H7 (cell line): Measurements from ENCODE around the gene CDK5R1. TPM values are rescaled to one million over a fixed set of nuclear protein-coding genes. Genes with fewer than 3 reads are reported as not detected.
"Not testable (repeated sequence)": the region's sequence is repeated elsewhere in the genome, so short reads cannot be mapped to it uniquely, and the experiment has no call there.

Source experiments
- DNase-seq: peaks from one replicate; pipeline ENCODE4 v3.0.0; 2012
- H3K27me3 ChIP-seq: 2 replicates; pipeline ENCODE4 v1.6.0; 2011; ENCODE audit warnings: mild to moderate bottlenecking, low read length; ENCODE audit not compliant: control insufficient read depth, insufficient read depth
- H3K36me3 ChIP-seq: replicated peaks from 2 replicates; pipeline ENCODE4 v1.5.1; 2011; ENCODE audit warnings: low read length; ENCODE audit not compliant: control insufficient read depth, insufficient read depth
- H3K4me3 ChIP-seq: 2 replicates; pipeline ENCODE4 v1.5.1; 2011; ENCODE audit warnings: low read depth, mild to moderate bottlenecking, control low read depth, low read length, moderate library complexity; ENCODE audit not compliant: insufficient read depth
- total RNA-seq: library from RNA; depleted of rRNA; stranded (reverse); fragments of >200 nt; shearing (Covaris generic); gene quantifications from 2 replicates; pipeline ENCODE4 v1.2.3, GENCODE V29; 2014; rRNA removed

Gene CDK5R1
- 9.9 and 10.5 TPM in 2 replicates for total RNA-seq

DNA sequence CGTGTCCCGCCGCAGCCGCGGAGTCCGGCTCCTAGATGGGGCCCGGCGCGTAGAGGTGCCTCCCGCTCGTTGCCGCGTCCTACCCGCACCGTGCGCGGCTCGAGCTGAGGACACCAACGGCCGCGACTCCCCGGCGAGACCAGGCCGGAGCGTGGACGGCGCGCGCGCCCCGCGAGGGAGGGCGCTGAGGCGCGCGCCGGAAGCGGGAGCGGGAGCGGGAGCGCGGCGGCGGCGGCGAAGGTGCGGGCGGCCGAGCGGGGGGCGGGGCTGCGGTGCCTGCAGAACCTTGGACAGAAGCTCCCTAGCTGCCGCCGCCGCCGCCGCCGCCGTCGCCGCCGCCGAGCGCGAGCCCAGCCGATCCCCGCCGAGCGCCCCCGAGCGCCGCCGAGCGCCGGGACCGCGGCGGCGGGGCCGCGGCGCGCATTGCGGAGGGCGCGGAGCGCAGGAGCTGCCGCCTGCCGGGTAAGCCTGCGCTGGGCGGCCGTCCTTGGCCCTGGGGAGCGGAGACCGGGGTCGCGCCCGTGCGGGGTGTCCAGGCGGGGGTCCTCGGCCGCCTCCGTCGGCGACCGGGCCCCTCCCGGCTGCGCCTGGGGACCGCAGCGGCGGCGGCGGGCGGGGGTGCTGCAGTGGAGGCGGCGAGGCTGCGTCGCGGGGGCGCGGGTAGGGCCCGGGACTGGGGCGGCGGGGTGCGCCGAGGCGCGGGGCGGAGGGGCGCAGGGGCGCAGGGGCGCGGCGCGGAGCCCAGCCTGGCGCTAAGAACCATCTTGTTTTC, at the start of gene CDK5R1:
TSS of gene CDK5R1 (plus strand) at position 293 of the 772 bp plus-strand sequence. CDS start 628 bp downstream, outside the sequence.
- no peaks in the 10 kb centered on the region for H3K27me3 ChIP-seq

DNA sequence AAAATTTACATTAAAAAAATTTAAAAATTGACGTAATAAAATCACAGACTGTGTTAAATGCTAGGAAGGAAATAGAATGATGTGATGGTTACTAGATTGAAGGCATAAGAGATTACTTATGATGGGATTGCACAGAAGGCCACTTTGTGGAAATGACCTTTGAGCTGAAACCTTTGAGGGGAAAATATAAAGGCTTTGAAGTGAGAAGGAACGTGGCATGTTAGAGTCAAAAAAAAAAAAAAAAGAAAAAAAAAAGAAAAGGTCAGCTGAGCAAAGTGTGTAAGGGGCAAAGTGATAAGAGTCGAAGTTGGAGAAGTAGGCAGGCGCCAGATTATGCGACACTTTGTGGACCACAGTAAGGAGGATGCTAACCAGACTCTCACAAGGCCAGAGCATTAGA, 46.1 kb upstream of the CDK5R1 start:
- H3K36me3 ChIP-seq, result no peaks in the 10 kb centered on the region
- no peak overlapping the region for H3K4me3 ChIP-seq
- peaks cover 9% of the 10 kb centered on the region for H3K27me3 ChIP-seq
- DNase-seq, result no peak

More for the DNA sequence above, at the start of gene CDK5R1:
- peaks cover 13% of the 10 kb centered on the region for H3K36me3 ChIP-seq
- peak; percentile 95 for DNase-seq
- H3K4me3 ChIP-seq, result peak within 1 kb of the TSS; percentile 72

DNA sequence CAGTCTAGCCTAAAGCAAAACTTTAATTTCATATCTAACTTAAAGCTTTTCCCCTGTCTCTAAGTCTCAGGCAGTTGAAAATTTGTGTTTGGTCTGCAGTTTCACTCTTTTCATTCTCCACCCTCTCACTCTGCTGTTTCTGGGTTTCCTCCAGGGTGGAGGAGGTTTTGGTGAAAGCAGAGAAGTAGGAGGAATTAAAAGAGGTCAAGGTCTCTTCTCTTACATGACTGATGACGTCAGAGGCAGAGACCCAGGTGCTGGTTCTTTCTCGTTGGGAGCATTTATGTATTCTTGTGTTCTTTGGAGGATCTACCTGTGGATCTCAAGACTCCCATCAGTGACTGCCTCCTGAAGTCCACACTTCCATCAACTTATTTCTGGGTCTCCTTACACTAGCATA, 44.9 kb upstream of the CDK5R1 start:
- no peak for DNase-seq
- no peak overlapping the region for H3K4me3 ChIP-seq
- peaks cover 2% of the 10 kb centered on the region for H3K36me3 ChIP-seq
- peaks cover 9% of the 10 kb centered on the region for H3K27me3 ChIP-seq

DNA sequence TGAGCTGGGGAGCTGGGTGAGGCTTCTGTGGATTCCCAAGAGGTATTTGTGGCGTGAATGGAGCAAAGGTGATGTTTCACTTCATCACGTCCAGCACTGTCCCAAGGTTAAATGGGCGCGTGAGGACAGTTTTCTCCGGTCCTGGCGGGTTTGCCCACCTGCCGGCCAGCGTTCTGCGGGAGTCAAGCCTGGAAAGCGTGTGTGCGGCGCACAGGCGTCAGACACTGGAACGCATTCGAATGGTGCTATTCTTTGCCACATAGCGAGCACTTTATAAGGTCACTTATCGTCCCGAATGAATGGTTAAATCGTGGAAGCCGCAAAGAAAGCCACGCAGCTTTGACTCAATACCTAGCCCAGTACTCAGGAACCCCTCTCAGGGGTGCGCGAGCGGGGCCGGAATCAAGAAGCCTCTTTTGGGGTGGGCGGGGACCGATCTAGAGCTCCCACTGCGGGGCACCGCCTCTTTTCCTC, 42.9 kb upstream of the CDK5R1 start:
- no peak for DNase-seq
- Histone ChIP-seq H3K36me3 (peaks cover 7% of the 10 kb centered on the region), H3K27me3 (peaks cover 9% of the 10 kb centered on the region), H3K4me3 (peak overlapping the region; percentile 61)

DNA sequence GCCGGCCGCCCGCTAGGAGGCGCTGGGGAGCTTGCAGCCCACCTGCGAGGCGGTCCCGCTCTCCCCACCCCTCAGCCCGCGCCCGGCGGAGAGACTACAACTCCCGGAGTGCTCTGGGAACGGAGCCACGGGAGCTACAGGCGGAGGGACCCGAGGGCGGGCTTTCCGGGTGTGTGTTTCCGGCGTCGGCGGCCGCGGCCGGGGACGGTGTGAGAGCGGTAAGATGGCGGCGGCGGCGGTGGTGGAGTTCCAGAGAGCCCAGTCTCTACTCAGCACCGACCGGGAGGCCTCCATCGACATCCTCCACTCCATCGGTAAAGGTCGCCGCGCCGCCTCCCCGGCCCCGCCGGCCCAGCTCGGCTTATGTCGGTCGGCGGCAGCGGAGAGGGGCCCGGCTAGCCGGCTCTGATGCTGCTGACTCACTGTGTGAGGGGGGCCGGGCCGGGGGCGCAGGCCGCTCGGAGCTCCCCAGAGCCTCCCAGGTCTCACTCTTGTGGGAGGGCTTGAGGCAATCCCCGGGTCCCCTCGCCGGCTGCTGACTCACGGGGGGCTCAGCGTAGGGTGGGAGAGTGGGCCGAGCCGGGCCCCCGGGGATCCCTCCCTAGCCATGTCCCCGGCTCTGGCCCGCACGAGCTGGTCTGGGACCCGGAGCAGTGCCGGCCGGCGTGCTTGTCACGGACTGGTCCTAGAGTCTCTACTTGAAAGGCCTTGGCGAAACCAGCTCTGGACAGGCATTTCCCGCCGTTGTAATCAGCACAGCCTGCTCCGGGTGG, 42.3 kb upstream of the CDK5R1 start, which contains the start of gene PSMD11:
TSS of gene PSMD11 (plus strand) at position 210 of the 773 bp plus-strand sequence. CDS start at position 224, 14 bp downstream.
- peaks cover 9% of the 10 kb centered on the region for H3K27me3 ChIP-seq

DNA sequence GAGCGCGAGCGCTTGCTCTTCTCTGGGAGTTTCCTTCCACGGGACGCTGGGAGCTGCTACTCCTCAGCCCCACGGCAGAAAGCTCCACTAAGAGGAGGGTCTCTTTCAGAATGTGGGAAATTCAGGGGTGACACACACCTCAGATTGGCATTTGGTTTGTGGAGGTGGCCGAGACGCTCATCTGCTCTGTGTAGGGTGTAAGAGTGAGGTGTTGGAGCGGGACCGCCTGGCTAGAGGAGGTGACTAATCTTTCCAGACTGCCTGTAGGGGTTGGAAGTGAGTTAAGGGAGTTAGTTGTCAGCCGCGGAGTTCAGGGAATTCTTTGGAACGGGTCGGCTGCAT, 41.7 kb upstream of the CDK5R1 start:
- peaks cover 9% of the 10 kb centered on the region for H3K27me3 ChIP-seq
- peak; percentile 51 for DNase-seq
- H3K4me3 ChIP-seq, result peak overlapping the region; percentile 90
- H3K36me3 ChIP-seq, result peaks cover 9% of the 10 kb centered on the region

More for the DNA sequence above, 42.3 kb upstream of the CDK5R1 start, which contains the start of gene PSMD11:
- DNase-seq, result peak; percentile 99
- Histone ChIP-seq H3K36me3 (peaks cover 9% of the 10 kb centered on the region), H3K4me3 (peak within 1 kb of the TSS; percentile 90)

DNA sequence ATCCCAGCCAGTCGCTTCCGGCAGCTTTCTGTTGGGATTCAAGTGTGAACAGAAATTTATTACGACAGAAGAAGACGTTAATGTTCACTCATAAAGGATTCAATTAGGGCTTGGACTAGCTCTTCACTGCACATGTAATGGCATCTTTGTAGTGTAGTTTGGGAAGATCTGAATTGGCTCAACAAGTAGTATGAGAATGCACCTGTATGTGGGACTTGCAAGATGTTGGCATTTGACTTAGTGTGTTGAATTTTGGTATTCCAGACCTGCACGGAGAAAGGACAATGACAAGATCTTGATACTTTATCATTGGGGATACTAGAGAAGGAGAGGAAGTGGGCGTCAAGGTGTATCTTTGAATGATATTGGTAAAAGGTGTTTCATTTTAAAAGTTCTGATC, 41.3 kb upstream of the CDK5R1 start:
- Histone ChIP-seq H3K4me3 (peak overlapping the region; percentile 90), H3K36me3 (peaks cover 9% of the 10 kb centered on the region), H3K27me3 (peaks cover 9% of the 10 kb centered on the region)
- DNase-seq, result no peak

DNA sequence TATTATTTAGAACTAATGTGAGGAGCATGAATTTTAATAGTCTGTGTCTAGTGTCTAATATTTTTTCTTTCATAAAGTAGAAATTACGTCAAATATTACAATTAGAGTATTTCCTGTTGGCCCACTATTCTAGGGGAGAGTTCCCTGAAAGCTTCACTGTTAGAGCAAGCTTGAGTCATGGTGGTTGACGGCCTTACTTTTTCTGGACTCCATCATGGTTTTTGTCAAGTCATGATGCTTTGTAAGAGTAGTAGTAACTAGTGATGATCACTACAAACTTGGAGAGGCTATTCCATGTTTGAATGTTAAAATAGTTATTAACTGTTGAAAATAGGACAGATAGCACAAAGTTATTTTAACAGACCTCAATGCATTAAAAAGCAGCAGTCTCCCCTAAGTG, 40.8 kb upstream of the CDK5R1 start:
- H3K36me3 ChIP-seq, result peaks cover 9% of the 10 kb centered on the region
- H3K27me3 ChIP-seq, result peaks cover 9% of the 10 kb centered on the region
- no peak for DNase-seq
- no peak overlapping the region for H3K4me3 ChIP-seq

DNA sequence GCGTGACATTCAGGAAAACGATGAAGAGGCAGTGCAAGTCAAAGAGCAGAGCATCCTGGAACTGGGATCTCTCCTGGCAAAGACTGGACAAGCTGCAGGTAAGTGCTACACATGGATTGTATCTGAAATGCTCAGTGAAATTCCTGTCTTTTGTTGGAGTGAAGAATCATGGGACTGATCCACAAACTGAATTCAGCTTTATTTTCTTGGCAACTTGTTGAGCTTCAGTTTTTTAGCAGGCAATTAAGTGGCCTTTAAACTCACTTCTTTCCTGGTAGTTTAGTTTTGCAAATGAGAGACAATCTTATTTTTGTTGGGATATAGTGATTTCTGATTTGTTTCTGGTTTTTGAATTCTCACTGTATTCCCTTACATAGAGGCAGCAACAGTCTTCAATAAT, 39.8 kb upstream of the CDK5R1 start:
- peaks cover 9% of the 10 kb centered on the region for H3K27me3 ChIP-seq
- H3K36me3 ChIP-seq, result peaks cover 13% of the 10 kb centered on the region
- H3K4me3 ChIP-seq, result no peak overlapping the region
- no peak for DNase-seq

DNA sequence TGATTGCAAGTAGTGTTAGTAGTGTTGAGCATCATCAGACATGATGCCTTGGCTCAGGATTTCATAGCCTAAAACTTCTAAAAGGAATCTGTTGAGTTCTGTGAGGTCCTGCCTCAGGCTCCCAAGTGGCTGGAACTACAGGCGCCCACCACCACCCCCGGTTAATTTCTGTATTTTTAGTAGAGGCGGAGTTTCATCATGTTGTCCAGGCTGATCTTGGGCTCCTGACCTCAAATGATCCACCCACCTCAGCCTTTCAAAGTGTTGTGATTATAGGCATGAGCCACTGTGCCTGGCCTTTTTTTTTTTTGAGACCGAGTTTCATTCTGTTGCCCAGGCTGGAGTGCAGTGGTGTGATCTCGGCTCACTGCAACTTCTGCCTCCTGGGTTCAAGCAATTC, 36.8 kb upstream of the CDK5R1 start:
- H3K4me3 ChIP-seq, result no peak overlapping the region
- DNase-seq, result no peak
- H3K36me3 ChIP-seq, result peaks cover 28% of the 10 kb centered on the region
- H3K27me3 ChIP-seq, result no peaks in the 10 kb centered on the region

DNA sequence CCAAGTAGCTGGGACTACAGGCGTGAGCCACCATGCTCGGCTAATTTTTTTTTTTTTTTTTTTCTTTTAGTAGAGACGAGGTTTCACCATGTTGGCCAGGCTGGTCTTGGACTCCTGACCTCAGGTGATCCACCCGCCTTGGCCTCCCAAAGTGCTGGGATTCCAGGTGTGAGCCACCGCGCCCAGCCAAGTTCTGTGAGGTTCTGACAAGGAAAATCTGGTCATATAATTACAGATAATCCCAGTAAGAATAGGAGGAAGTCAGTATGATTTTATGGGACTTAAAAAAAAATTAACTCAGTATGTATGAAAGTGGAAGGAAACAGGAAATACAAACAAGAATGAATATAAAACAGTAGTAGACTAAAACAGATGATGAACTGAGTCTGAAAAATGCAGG, 36.4 kb upstream of the CDK5R1 start:
- H3K27me3 ChIP-seq, result not testable (repeated sequence)
- H3K36me3 ChIP-seq, result peaks cover 29% of the 10 kb centered on the region

DNA sequence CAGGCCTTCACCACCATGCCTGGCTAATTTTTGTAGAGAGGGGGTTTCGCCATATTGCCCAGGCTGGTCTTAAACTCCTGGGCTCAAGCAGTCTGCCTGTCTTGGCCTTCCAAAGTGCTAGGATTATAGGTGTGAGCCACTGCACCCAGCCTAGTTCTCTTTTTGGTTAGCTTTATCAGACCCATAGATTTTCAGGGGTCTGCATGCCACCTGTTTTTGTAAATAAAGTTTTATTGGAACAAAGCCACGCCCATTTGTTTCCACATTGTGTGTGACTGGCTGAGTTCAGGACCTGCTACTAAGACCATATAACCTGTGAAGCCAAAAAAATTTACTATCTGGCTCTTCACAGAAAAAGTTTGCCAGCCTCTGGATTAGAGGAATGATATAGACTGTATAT, 34.9 kb upstream of the CDK5R1 start:
- Histone ChIP-seq H3K4me3 (no peak overlapping the region), H3K27me3 (no peaks in the 10 kb centered on the region), H3K36me3 (peaks cover 27% of the 10 kb centered on the region)
- no peak for DNase-seq

More for the DNA sequence above, 36.4 kb upstream of the CDK5R1 start:
- DNase-seq, H3K4me3 ChIP-seq: not testable (repeated sequence)

DNA sequence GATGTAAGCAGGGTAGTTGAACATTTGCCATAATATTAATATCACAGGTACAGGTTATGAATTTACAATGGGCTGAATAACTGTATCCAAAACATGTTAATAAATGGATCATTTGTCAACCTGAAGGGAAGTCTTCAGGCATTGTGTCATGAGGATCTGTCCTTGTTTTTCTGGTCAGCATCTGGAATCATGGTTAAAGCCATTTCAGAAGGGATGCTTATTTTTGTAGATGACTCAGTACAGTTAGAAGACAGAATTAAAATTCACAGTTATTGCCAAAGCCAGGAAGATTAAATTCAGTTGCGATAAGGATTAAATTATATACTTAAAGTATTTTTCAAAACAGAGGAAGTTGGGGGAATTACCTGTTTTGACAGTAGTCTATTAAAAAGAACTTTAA, 34.5 kb upstream of the CDK5R1 start:
- no peak for DNase-seq
- H3K4me3 ChIP-seq, result no peak overlapping the region
- H3K36me3 ChIP-seq, result peaks cover 26% of the 10 kb centered on the region
- no peaks in the 10 kb centered on the region for H3K27me3 ChIP-seq

DNA sequence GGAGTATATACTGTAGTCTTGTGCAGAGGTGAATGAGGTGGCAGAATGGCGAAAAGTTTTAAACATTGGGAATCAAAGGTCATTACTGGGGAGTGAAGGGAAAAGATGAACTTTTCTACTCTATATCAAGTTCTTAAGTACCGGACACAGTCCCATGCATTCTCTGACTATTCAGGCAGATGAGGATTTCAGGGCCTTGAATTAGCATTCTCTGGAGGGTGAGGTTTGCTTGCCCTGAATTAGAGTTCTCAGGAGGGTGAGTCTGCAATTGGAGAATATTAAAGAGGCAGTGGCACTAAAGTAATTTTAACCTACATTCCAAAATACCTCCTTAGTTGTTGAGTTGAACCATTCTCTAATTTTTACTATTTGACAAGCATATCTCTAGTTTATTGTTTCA, 33.4 kb upstream of the CDK5R1 start:
- Histone ChIP-seq H3K36me3 (peaks cover 26% of the 10 kb centered on the region), H3K4me3 (no peak overlapping the region)
- DNase-seq, result no peak

DNA sequence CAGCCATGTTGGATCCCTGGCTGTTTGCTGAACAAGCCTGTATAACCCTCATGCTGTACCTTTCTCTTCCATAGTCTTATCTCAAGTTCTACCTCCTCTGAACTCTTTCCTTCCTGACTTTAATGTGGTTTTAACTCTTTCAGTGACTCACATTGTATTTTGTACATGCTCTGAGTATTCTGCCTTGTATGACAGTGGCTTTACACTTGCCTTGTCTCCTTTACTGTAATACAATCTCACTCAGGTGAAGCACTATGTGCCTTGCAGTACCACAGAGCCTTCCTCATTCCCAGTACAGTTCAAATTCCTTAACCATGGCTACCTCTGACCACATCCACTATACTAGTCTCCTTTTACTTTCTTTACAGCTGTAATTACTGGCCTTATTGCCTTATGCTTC, 28.4 kb upstream of the CDK5R1 start:
- no peak overlapping the region for H3K4me3 ChIP-seq
- H3K36me3 ChIP-seq, result peaks cover 30% of the 10 kb centered on the region
- no peak for DNase-seq
- no peaks in the 10 kb centered on the region for H3K27me3 ChIP-seq

More for the DNA sequence above, 33.4 kb upstream of the CDK5R1 start:
- no peaks in the 10 kb centered on the region for H3K27me3 ChIP-seq
